Measurements from ENCODE around the gene NODAL.
A peak's percentile ranks its signal among the peaks of the same experiment; 100 is the strongest.
"Not testable (repeated sequence)": the region's sequence is repeated elsewhere in the genome, so short reads cannot be mapped to it uniquely, and the experiment has no call there.

The NODAL gene

GRCh38 chr10:70441161-70441894 lies at the start of gene NODAL:
Gene NODAL, minus strand, starts transcription at chr10:70441681. Its CDS starts 14 bp downstream, at chr10:70441667.
- no peak for DNase-seq

DNA sequence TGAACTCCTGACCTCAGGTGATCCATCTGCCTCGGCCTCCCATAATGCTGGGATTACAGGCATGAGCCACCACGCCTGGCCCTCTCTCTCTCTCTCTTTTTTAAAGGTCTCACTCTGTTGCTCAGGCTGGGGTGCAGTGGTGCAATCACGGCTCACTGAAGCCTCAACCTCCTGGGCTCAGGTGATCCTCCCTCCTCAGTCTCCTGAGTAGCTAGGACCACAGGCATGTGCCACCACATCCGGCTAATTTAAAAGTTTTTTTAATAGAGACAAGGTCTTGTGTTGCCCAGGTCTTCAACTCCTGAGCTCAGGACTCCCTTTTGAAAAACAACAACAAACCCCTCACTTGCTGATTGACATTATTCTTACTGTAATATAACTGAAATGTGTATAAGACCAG lies 48.7 kb upstream of the NODAL start:
- DNase-seq, result no peak

- DNase-seq, result no peak
Measured at GRCh38 chr10:70487824-70488223, 46.3 kb upstream of the NODAL start.

GRCh38 chr10:70483872-70484271 lies 42.4 kb upstream of the NODAL start:
- not testable (repeated sequence) for DNase-seq

DNA sequence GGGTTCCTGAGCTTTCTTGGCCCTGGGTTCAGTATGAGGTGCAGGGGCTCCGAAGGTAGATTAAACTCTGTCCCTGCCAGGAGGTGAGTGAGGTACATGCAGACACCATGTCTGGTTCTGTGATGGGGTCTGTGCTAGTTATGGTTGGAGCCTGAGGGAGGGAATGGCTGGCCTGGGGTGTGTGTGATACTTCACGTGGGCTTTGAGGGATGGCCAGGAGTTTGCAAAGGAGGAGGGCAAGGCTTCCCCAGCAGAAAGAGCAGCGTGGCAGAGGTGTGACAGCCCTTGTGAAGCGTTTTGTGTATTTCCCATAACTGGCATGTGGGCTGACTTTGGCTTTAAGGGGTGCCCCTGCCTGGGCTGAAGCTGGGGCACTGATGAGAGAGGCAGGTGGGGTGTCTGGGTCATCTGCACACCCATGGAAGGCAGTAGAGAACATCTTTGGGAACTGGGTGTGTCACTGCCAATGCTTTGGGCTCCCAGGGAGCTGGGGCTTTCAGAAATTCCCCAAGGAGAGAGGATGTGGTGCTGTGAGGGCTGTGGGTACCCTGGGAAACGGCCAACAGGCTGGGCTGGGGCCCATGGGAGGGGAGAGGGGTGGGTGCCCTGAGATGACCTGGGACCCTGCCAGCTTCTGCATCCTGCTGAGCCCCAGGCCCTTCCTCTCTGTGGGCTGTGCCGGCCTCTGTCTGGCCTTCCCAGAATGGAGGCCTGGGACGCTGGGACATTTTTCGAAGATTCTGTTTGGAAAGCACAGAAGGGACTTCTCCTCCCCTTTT lies 41.7 kb upstream of the NODAL start:
- no peak for DNase-seq

GRCh38 chr10:70481831-70482530 lies 40.5 kb upstream of the NODAL start:
- no peak for DNase-seq

- DNase-seq, result peak; percentile 25
Measured at GRCh38 chr10:70481105-70481504, 39.6 kb upstream of the NODAL start.

DNA sequence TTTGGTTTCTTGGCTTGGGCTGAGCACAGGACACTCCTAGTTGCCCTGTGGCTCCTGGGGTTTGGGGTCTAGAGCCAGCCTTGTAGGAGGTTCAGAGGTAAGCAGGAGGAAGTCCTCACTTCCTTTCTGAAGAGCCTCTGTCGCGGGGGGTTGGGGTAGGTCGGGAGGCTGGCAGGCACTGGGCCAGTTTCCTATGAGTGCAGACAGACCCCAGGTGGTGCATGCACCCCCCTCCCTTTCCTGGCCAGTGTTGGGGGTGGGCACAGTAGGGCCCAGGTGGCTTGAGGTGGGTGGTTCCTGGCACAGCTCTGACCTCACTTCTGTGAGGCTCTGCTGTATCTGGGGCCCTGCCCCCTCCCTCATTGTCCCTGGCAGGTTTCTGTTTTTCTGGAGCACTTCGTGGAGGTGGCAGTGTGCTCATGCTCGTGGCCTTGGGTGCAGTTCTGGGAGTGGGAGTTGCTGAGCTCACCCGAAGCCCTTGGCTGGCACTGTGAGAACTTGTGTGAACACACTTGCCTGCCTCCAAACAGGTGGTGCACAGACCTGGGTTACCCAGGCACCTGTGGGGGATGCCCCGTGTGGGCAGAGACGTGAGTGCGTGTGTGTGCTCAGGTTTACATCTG lies 38.9 kb upstream of the NODAL start:
- peak; percentile 18 for DNase-seq

DNA sequence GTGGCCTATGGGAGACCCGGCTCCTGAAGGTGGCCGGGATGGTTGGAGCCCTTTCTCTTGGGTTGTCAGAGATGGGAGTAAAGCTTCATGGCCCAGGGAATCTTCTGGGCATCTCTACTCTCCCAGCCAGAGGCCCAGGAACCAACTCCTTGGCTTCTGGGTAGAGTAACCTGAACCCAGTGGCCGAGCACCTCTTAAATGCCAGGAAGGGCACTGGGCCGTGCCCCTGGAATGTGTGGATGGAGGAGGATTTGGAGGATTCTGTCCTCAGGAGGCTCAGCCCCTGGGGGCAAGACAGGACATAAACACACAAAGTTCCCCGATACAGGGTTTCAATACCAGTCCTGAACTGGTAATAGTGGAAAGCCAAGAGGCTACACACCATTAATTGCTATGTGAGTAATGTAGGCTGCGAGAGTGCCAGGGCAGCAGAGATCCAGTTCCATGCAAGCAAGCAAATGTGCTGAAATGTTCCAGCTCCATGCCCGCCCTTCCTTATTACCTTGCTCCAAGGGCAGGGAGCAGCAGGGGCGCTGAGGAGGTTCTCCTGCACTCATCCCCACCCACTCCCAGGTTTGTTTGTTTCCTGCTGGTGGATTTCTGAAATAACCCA lies 38.3 kb upstream of the NODAL start:
- no peak for DNase-seq

DNA sequence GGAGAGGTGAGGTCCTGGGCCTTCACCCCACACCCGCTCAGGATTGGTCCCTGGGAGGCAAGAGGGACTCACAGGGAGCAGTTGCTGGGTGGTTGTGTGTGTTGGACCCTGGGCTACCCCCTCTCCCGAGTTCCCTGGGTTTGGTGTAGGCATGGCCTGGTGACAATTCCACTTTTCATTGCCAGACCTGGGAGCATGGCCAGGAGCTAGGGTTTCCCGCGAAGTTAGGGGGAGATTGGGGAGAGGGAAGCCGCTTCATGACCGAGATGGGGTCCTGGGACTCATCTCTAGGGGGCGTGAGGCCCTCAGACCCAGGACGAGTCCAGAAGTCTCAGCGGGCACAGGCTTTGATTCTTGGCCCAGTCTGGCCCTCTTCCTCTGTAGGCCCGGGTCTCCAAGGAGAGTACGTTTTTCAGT lies 37.7 kb upstream of the NODAL start:
- DNase-seq, result no peak

DNA sequence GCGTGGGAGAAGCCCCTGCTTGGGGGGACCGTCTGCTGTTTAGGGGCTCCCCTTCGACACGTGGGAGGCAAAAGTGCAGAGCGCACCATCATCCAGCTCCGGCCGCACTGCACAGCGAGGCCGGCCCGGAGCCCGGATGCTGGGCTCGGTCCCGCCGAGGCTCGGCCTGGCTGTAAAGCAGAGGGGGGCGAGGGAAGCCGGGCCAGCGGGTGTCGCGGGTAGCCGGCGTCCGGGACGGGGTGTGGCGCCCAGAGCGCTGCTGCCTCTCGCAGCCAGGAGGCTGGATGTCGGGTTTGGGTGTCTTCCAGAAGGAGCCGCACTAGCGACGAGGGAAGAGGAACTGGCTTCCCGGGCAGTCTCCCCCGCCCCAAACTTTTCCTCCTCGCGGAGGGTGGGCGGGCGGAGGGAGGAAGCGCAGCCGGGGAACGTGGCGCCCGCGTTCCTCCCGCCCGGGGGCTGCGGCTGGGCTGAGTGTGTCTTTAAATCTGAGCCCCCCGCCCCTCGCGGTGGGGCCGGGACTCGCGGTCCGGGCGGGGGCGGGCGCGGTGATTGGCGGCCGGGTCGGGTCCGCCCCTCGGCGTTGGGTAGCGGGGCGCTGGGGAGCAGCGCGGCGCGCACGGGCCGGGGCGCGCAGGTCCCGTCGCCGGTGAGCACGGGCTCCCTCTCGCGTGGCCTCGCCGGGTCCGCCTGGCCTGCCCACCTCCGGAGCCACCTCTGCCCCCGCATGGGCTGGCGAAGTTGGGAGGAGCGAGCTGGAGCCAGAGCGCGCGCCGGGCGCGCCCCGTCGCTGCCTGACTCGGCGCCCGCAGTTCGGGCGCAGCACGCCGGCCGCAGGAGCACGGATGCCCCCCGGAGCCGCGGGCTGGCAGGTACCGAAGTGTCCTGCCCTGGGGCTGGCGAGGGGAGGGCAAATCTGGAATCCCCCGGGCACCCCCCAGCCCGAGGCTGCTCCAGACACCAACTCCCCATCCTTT lies 37.0 kb upstream of the NODAL start, which contains the start of gene PALD1:
TSS of gene PALD1 (plus strand) at position 577 of the 974 bp plus-strand sequence. CDS start 47,185 bp downstream, outside the sequence.
- DNase-seq, result no peak

- no peak for DNase-seq
Measured at GRCh38 chr10:70477661-70478162, 36.2 kb upstream of the NODAL start.

- no peak for DNase-seq
Measured at GRCh38 chr10:70476249-70477035, 35.0 kb upstream of the NODAL start.

DNA sequence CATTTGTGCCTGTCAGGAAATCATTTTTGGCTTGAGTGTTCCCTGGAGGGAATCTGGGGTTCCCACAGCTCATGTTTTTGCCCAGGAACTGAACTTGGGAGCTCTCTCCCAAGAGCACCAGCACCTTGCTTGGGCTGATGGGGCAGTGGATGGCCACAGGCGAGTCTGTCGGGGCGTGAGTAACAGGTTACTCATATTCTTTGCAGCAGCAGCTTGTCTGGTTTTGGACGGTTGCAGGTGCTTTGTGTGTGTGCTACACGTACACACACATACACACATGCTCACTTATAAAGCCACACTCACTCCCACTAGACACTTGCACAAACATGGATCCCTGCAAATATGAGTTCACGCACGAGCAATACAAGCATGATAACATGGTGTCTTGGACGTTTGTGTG lies 34.2 kb upstream of the NODAL start:
- DNase-seq, result no peak

- DNase-seq, result no peak
Measured at GRCh38 chr10:70474780-70475179, 33.3 kb upstream of the NODAL start.

- DNase-seq, result no peak
Measured at GRCh38 chr10:70472799-70473454, 31.4 kb upstream of the NODAL start.

DNA sequence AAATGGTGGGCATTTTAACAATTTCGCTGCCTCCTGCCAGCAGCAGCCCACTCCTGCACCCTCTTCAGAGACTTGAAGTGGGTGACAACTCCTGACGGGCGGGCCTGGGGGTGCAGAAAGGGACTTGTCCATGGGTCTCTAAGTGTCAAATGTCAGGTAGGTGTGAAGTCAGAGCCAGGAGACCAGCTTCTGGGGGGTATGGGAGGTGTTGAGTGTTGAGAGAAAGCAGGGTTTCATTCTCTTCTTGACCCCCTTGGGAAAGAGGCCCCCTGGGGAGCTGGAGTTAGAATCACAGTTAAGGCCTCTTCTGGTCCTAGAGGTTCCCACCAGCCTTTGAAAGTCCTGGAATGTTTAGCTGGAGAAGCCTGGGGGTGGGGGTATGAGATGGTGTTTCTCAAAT lies 25.5 kb upstream of the NODAL start:
- no peak for DNase-seq

GRCh38 chr10:70465832-70466231 lies 24.4 kb upstream of the NODAL start:
- DNase-seq, result no peak

GRCh38 chr10:70465278-70465677 lies 23.8 kb upstream of the NODAL start:
- DNase-seq, result no peak
